Fibroblast of lung (primary cell): ENCODE results near the gene ANO4. TPM values are rescaled to one million over a fixed set of nuclear protein-coding genes. Genes with fewer than 3 reads are reported as not detected.

ENCODE experiments used
- DNase-seq, 2 donors: peaks; one replicate each; pipeline versions ENCODE4 v3.0.0 to v3.0.0-alpha.2; 2010; ENCODE audit warnings: low read depth in 2 of 2
- H2AFZ ChIP-seq: 2 replicates; pipeline ENCODE4 v1.5.1; 2012; ENCODE audit warnings: low read length, control low read depth, inconsistent platforms
- H3K27ac ChIP-seq: 2 replicates; pipeline ENCODE4 v1.5.1; 2011; ENCODE audit warnings: low read length, control low read depth; ENCODE audit not compliant: insufficient read depth
- H3K27me3 ChIP-seq: 2 replicates; pipeline ENCODE4 v1.5.1; 2011; ENCODE audit warnings: mild to moderate bottlenecking, low read length; ENCODE audit not compliant: control insufficient read depth, insufficient read depth
- H3K36me3 ChIP-seq: 2 replicates; pipeline ENCODE4 v1.5.1; 2011; ENCODE audit warnings: low read length; ENCODE audit not compliant: control insufficient read depth, insufficient read depth
- H3K4me1 ChIP-seq: 2 replicates; pipeline ENCODE4 v1.5.1; 2011; ENCODE audit warnings: low read length; ENCODE audit not compliant: control insufficient read depth, insufficient read depth; ENCODE audit errors: extremely low read depth
- H3K4me2 ChIP-seq: 2 replicates; pipeline ENCODE4 v1.5.1; 2011; ENCODE audit warnings: low read length, control low read depth; ENCODE audit not compliant: insufficient read depth; ENCODE audit errors: extremely low read depth
- H3K4me3 ChIP-seq, 4 experiments: fragments of 200-600 bp in 1 of 4; sonication (generic) in 1 of 4; replicated peaks in 1 of 4; 2 replicates each; pipeline ENCODE4 v1.5.1; 2011 to 2016; ENCODE audit warnings: low read length in 4 of 4, low read depth in 3 of 4, mild to moderate bottlenecking in 3 of 4, control low read depth in 2 of 4, inconsistent platforms in 1 of 4, mixed read lengths in 1 of 4; ENCODE audit not compliant: insufficient read depth in 1 of 4; ENCODE audit errors: control extremely low read depth in 1 of 4
- H3K79me2 ChIP-seq: 2 replicates; pipeline ENCODE4 v1.5.1; 2012; ENCODE audit warnings: mild to moderate bottlenecking, low read length, inconsistent platforms; ENCODE audit not compliant: control insufficient read depth, insufficient read depth
- H3K9ac ChIP-seq: 2 replicates; pipeline ENCODE4 v1.5.1; 2011; ENCODE audit warnings: mild to moderate bottlenecking, low read length, control low read depth; ENCODE audit not compliant: insufficient read depth
- H3K9me3 ChIP-seq: 2 replicates; pipeline ENCODE4 v1.5.1; 2012; ENCODE audit warnings: low read depth, low read length; ENCODE audit not compliant: control insufficient read depth, insufficient read depth
- H4K20me1 ChIP-seq: 2 replicates; pipeline ENCODE4 v1.5.1; 2011; ENCODE audit warnings: low read length; ENCODE audit not compliant: control insufficient read depth, insufficient read depth; ENCODE audit errors: extremely low read depth
- EZH2 ChIP-seq: IDR thresholded peaks from 2 replicates; pipeline ENCODE4 v1.5.1; 2012; ENCODE audit warnings: low read length, control low read depth, mild to moderate bottlenecking; ENCODE audit errors: missing control alignments
- polyA plus RNA-seq, 2 donors: library from polyadenylated mRNA; depleted of rRNA in 1 of 2; stranded (reverse) in 1 of 2; unstranded in 1 of 2; fragments of >200 nt; gene quantifications; 2 replicates each; pipeline ENCODE4 v1.2.1, GENCODE V29; 2011 to 2012; ENCODE audit warnings: missing spikeins in 1 of 2
- total RNA-seq: library from RNA; depleted of rRNA; stranded (reverse); fragments of >200 nt; gene quantifications from 2 replicates; pipeline ENCODE4 v1.2.1, GENCODE V29; 2014
- TF ChIP-seq, protein P1 (sequence below), 2 donors: IDR thresholded peaks in 1 of 2; conservative IDR thresholded peaks in 1 of 2; 1 replicate in 1 of 2; 2 replicates in 1 of 2; pipeline ENCODE4 v1.5.1; 2011 to 2012; ENCODE audit warnings: low read length in 2 of 2, control low read depth in 1 of 2, inconsistent platforms in 1 of 2, low read depth in 1 of 2, mild to moderate bottlenecking in 1 of 2

ANO4 gene
- total and polyA plus RNA-seq, 2 donors (not counting 1 experiment from before 2014, with no cell fraction given): 11.7 to 42.3 TPM

DNA sequence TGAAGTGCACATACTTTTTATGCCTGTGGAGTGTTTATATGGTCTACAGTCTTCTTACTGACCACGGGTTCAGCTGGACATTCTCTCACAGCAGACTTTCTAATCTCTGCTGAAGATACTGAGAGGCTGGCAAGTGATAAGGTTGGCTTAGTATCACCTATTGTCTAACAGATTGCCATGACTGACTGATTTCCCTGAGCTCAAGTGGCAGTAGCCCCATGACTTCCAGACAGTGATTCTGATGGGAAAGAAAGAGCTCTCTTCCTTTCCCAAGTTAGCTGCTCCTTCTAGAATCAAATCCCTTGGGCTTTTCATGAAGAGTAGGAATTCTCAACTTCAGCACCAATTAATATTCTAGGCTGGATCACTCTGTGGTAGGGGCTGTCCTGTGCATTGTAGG lies 141.4 kb downstream of the ANO4 start:
- H3K4me1 ChIP-seq: no peaks in the 10 kb centered on the region
- H3K9ac ChIP-seq: no peak overlapping the region
- no peak overlapping the region for H3K4me2 ChIP-seq
- H3K79me2 ChIP-seq: no peaks in the 10 kb centered on the region
- no peaks in the 10 kb centered on the region for H3K36me3 ChIP-seq
- H3K27ac ChIP-seq: no peak overlapping the region
- DNase-seq: no peak
- no peaks in the 10 kb centered on the region for H4K20me1 ChIP-seq
- H3K9me3 ChIP-seq: no peaks in the 10 kb centered on the region
- H3K27me3 ChIP-seq: no peaks in the 10 kb centered on the region
- H2AFZ ChIP-seq: no peak overlapping the region
- H3K4me3 ChIP-seq: no peak overlapping the region
- TF ChIP-seq, protein P1, sequence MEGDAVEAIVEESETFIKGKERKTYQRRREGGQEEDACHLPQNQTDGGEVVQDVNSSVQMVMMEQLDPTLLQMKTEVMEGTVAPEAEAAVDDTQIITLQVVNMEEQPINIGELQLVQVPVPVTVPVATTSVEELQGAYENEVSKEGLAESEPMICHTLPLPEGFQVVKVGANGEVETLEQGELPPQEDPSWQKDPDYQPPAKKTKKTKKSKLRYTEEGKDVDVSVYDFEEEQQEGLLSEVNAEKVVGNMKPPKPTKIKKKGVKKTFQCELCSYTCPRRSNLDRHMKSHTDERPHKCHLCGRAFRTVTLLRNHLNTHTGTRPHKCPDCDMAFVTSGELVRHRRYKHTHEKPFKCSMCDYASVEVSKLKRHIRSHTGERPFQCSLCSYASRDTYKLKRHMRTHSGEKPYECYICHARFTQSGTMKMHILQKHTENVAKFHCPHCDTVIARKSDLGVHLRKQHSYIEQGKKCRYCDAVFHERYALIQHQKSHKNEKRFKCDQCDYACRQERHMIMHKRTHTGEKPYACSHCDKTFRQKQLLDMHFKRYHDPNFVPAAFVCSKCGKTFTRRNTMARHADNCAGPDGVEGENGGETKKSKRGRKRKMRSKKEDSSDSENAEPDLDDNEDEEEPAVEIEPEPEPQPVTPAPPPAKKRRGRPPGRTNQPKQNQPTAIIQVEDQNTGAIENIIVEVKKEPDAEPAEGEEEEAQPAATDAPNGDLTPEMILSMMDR (conservative IDR thresholded peaks at IDR 0.05 in 1 of 2, IDR thresholded peaks at IDR 0.05 in 1 of 2; ENCODE audit: low read depth in 1 of 2, low read length in 2 of 2): no peak
- no peak for TF ChIP-seq EZH2

DNA sequence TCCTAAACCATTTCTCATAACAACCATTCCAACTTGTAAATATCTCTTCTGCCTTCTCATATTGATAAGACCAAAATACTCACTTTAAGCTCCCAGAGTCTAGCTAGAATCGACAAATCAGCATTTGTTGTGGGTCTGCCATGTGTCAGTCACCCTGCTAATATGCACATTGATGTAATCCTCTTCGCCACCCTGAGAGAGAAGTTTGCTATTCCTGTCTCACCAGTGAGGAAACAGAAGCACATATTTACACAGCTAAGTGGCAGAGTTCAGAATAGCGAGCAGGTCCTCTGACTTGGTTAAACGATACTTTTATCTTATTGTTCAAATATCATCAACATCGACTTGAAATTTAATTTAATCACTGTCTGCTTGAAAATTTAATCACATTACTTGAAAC lies 142.1 kb downstream of the ANO4 start:
- Histone ChIP-seq H2AFZ (no peak overlapping the region), H3K4me3 (no peak overlapping the region), H3K36me3 (no peaks in the 10 kb centered on the region), H3K4me2 (no peak overlapping the region), H4K20me1 (no peaks in the 10 kb centered on the region), H3K9ac (no peak overlapping the region), H3K9me3 (no peaks in the 10 kb centered on the region), H3K79me2 (no peaks in the 10 kb centered on the region), H3K27me3 (no peaks in the 10 kb centered on the region), H3K4me1 (no peaks in the 10 kb centered on the region), H3K27ac (no peak overlapping the region)
- no peak for TF ChIP-seq EZH2
- TF ChIP-seq, protein P1 (conservative IDR thresholded peaks at IDR 0.05 in 1 of 2, IDR thresholded peaks at IDR 0.05 in 1 of 2; ENCODE audit: low read depth in 1 of 2, low read length in 2 of 2): no peak
- DNase-seq: no peak

DNA sequence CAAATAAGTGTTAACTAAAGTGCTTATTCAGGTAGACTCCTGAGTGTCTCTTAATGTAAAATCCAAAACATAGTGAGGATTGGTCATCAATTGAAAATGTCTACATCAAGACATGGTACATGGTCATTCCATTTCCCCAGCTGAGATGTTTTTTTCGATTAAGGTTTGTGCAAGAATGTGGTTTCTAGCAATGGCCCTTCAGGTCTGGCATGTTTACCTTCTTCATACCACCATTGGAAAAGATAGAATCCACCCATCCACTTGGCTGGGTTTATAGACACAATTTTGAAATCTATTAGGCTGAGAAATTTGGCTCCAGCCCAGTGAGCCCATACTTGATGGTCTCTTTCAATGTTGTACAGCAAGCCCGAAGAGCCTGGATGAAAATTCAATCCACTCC lies 145.9 kb downstream of the ANO4 start:
- no peaks in the 10 kb centered on the region for H3K4me1 ChIP-seq
- H3K9ac ChIP-seq: no peak overlapping the region
- H3K27ac ChIP-seq: no peak overlapping the region
- no peaks in the 10 kb centered on the region for H3K36me3 ChIP-seq
- H3K79me2 ChIP-seq: no peaks in the 10 kb centered on the region
- no peak overlapping the region for H3K4me3 ChIP-seq
- no peaks in the 10 kb centered on the region for H3K9me3 ChIP-seq
- TF ChIP-seq EZH2: no peak
- TF ChIP-seq, protein P1 (conservative IDR thresholded peaks at IDR 0.05 in 1 of 2, IDR thresholded peaks at IDR 0.05 in 1 of 2; ENCODE audit: low read depth in 1 of 2, low read length in 2 of 2): no peak
- DNase-seq: no peak
- no peaks in the 10 kb centered on the region for H3K27me3 ChIP-seq
- no peak overlapping the region for H2AFZ ChIP-seq
- H3K4me2 ChIP-seq: no peak overlapping the region
- no peaks in the 10 kb centered on the region for H4K20me1 ChIP-seq
